Endothelial cell of umbilical vein (primary cell): Measurements from ENCODE around the gene FGFR3.

Experiments used
- CTCF ChIP-seq, 2 donors: IDR thresholded peaks; 1 replicate in 1 of 2; 2 replicates in 1 of 2; pipeline ENCODE4 v1.5.1; 2011; ENCODE audit warnings: low read length in 2 of 2, mild to moderate bottlenecking in 2 of 2, moderate library complexity in 2 of 2, control low read depth in 1 of 2, inconsistent platforms in 1 of 2, low read depth in 1 of 2; ENCODE audit not compliant: insufficient read depth in 1 of 2; ENCODE audit errors: extremely low read depth in 1 of 2
- POLR2A ChIP-seq: IDR thresholded peaks from 2 replicates; pipeline ENCODE4 v1.6.1; 2012; ENCODE audit warnings: low read depth, mild to moderate bottlenecking, control low read depth, low read length
- POLR2AphosphoS5 ChIP-seq: IDR thresholded peaks from 2 replicates; pipeline ENCODE4 v1.6.1; 2012; ENCODE audit warnings: low read depth, mild to moderate bottlenecking, control low read depth, low read length, moderate library complexity; ENCODE audit not compliant: insufficient read depth

- no peak for TF ChIP-seq CTCF (IDR thresholded peaks at IDR 0.05; ENCODE audit: extremely low read depth in 1 of 2, insufficient read depth in 1 of 2, low read depth in 1 of 2, low read length in 2 of 2)
- TF ChIP-seq POLR2A, result no peak
- no peak for TF ChIP-seq POLR2AphosphoS5
These were observed at the start of gene FGFR3 for GRCh38 chr4:1792832-1793495.
